Trophoblast cell (in vitro differentiated cells and primary cell): Measurements from ENCODE around the gene DDOST.
A peak's percentile ranks its signal among the peaks of the same experiment; 100 is the strongest.

Experiments
- DNase-seq, 2 donors: peaks; one replicate each; pipeline ENCODE4 v3.0.0-alpha.2; 2016
- H2AFZ ChIP-seq: 2 replicates; pipeline ENCODE4 v1.6.1; 2013; ENCODE audit warnings: low read length, moderate library complexity, mild to moderate bottlenecking; ENCODE audit not compliant: insufficient read depth, poor library complexity
- H2AK5ac ChIP-seq: 2 replicates; pipeline ENCODE4 v1.6.1; 2013; ENCODE audit warnings: mild to moderate bottlenecking, low read length
- H2BK120ac ChIP-seq: 2 replicates; pipeline ENCODE4 v1.6.1; 2013; ENCODE audit warnings: low read length, mild to moderate bottlenecking, moderate library complexity; ENCODE audit not compliant: insufficient read depth, poor library complexity
- H2BK12ac ChIP-seq: 2 replicates; pipeline ENCODE4 v1.6.1; 2013; ENCODE audit warnings: mild to moderate bottlenecking, low read length, moderate library complexity
- H2BK5ac ChIP-seq: 2 replicates; pipeline ENCODE4 v1.6.1; 2013; ENCODE audit warnings: low read length, low read depth, moderate library complexity, mild to moderate bottlenecking; ENCODE audit not compliant: poor library complexity
- H3K14ac ChIP-seq: 2 replicates; pipeline ENCODE4 v1.6.1; 2013; ENCODE audit warnings: mild to moderate bottlenecking, low read length
- H3K18ac ChIP-seq: 2 replicates; pipeline ENCODE4 v1.6.1; 2013; ENCODE audit warnings: mild to moderate bottlenecking, low read length
- H3K23ac ChIP-seq: 2 replicates; pipeline ENCODE4 v1.6.1; 2013; ENCODE audit warnings: low read length
- H3K27ac ChIP-seq: 2 replicates; pipeline ENCODE4 v1.5.1; 2013; ENCODE audit warnings: low read depth, mild to moderate bottlenecking, inconsistent platforms, low read length, moderate library complexity
- H3K27me3 ChIP-seq: 2 replicates; pipeline ENCODE4 v1.6.1; 2013; ENCODE audit warnings: inconsistent platforms, mild to moderate bottlenecking, low read length, moderate library complexity; ENCODE audit not compliant: insufficient read depth
- H3K36me3 ChIP-seq, 2 experiments: 1 replicate in 1 of 2; 2 replicates in 1 of 2; pipeline ENCODE4 v1.6.1; 2013; ENCODE audit warnings: low read length in 2 of 2, mild to moderate bottlenecking in 2 of 2, moderate library complexity in 1 of 2; ENCODE audit not compliant: insufficient read depth in 2 of 2, control insufficient read depth in 1 of 2
- H3K4ac ChIP-seq: 2 replicates; pipeline ENCODE4 v1.6.1; 2013; ENCODE audit warnings: low read depth, mild to moderate bottlenecking, low read length, moderate library complexity
- H3K4me1 ChIP-seq, 2 experiments: 1 replicate in 1 of 2; 2 replicates in 1 of 2; pipeline ENCODE4 v1.6.1; 2013; ENCODE audit warnings: low read length in 2 of 2, mild to moderate bottlenecking in 2 of 2, moderate library complexity in 1 of 2; ENCODE audit not compliant: insufficient read depth in 2 of 2, control insufficient read depth in 1 of 2
- H3K4me2 ChIP-seq: 2 replicates; pipeline ENCODE4 v1.6.1; 2013; ENCODE audit warnings: inconsistent platforms, mild to moderate bottlenecking, low read length, moderate library complexity
- H3K4me3 ChIP-seq: 2 replicates; pipeline ENCODE4 v1.5.1; 2013; ENCODE audit warnings: mild to moderate bottlenecking, low read depth, low read length, inconsistent platforms
- H3K79me1 ChIP-seq: one replicate; pipeline ENCODE4 v1.6.1; 2013; ENCODE audit warnings: low read length
- H3K79me2 ChIP-seq: 2 replicates; pipeline ENCODE4 v1.6.1; 2013; ENCODE audit warnings: low read length, mild to moderate bottlenecking; ENCODE audit not compliant: control insufficient read depth, insufficient read depth, poor library complexity
- H3K9ac ChIP-seq: 2 replicates; pipeline ENCODE4 v1.6.1; 2013; ENCODE audit warnings: mild to moderate bottlenecking, low read length
- H3K9me3 ChIP-seq: 2 replicates; pipeline ENCODE4 v1.6.1; 2013; ENCODE audit warnings: low read depth, mild to moderate bottlenecking, control low read depth, inconsistent platforms, low read length; ENCODE audit not compliant: insufficient read depth
- H4K12ac ChIP-seq: 2 replicates; pipeline ENCODE4 v1.6.1; 2013; ENCODE audit warnings: low read depth, mild to moderate bottlenecking, low read length, moderate library complexity
- H4K8ac ChIP-seq: 2 replicates; pipeline ENCODE4 v1.6.1; 2013; ENCODE audit warnings: low read depth, mild to moderate bottlenecking, low read length, moderate library complexity
- H4K91ac ChIP-seq: one replicate; pipeline ENCODE4 v1.6.1; 2013; ENCODE audit warnings: low read depth, mild to moderate bottlenecking, low read length, moderate library complexity
- WGBS: extraction: QIAGEN DNeasy Blood & Tissue Kit; methylation state at CpG from one replicate; pipeline ENCODE4 v1.1.7; 2013; ENCODE audit warnings: missing lambda C conversion rate; ENCODE audit not compliant: insufficient read length, insufficient coverage; ENCODE audit errors: extremely low coverage; 5-methylcytosine and 5-hydroxymethylcytosine counted together

The DDOST gene

GRCh38 chr1:20634065-20634593 lies 27.0 kb downstream of the DDOST start:
- H4K12ac ChIP-seq, result no peak overlapping the region
- no peak overlapping the region for H3K4ac ChIP-seq
- H3K14ac ChIP-seq, result no peak overlapping the region
- no peaks in the 10 kb centered on the region for H3K9me3 ChIP-seq
- no peak overlapping the region for H4K91ac ChIP-seq
- no peak overlapping the region for H2AFZ ChIP-seq
- H3K18ac ChIP-seq, result no peak overlapping the region
- H2AK5ac ChIP-seq, result no peak overlapping the region
- peaks cover 6 to 12% of the 10 kb centered on the region in 2 experiments for H3K36me3 ChIP-seq
- peaks cover 4% of the 10 kb centered on the region for H3K79me1 ChIP-seq
- no peak overlapping the region for H2BK120ac ChIP-seq
- peak overlapping the region; percentile 88 for H3K4me2 ChIP-seq
- peak in 1 of 2 donors; percentile 28 for DNase-seq
- no peak overlapping the region for H3K9ac ChIP-seq
- no peak overlapping the region for H3K27ac ChIP-seq
- peaks cover 7 to 10% of the 10 kb centered on the region in 2 experiments for H3K4me1 ChIP-seq
- no CpG with 5 or more reads among the region's 11 CpGs for WGBS
- H3K27me3 ChIP-seq, result no peaks in the 10 kb centered on the region
- no peak overlapping the region for H2BK12ac ChIP-seq
- no peak overlapping the region for H3K23ac ChIP-seq
- peak overlapping the region; percentile 56 for H3K4me3 ChIP-seq
- peaks cover 2% of the 10 kb centered on the region for H3K79me2 ChIP-seq
- H2BK5ac ChIP-seq, result no peak overlapping the region
- H4K8ac ChIP-seq, result no peak overlapping the region

- peaks cover 7 to 10% of the 10 kb centered on the region in 2 experiments for H3K4me1 ChIP-seq
- peak within 1 kb of the TSS; percentile 88 for H3K4me2 ChIP-seq
- H3K18ac ChIP-seq, result peak within 1 kb of the TSS; percentile 84
- peaks cover 2% of the 10 kb centered on the region for H3K79me2 ChIP-seq
- no peak within 1 kb of the TSS for H2BK12ac ChIP-seq
- peak within 1 kb of the TSS; percentile 82 for H4K12ac ChIP-seq
- H3K4ac ChIP-seq, result peak within 1 kb of the TSS; percentile 55
- peak within 1 kb of the TSS; percentile 86 for H3K4me3 ChIP-seq
- peak; percentile 89 to 91 for DNase-seq
- H3K14ac ChIP-seq, result peak within 1 kb of the TSS; percentile 94
- H3K27ac ChIP-seq, result peak within 1 kb of the TSS; percentile 81
- H3K36me3 ChIP-seq, result peaks cover 6 to 9% of the 10 kb centered on the region in 2 experiments
- H4K8ac ChIP-seq, result peak within 1 kb of the TSS; percentile 96
- peak within 1 kb of the TSS; percentile 65 for H2BK5ac ChIP-seq
- peak within 1 kb of the TSS; percentile 91 for H3K9ac ChIP-seq
- H3K23ac ChIP-seq, result no peak within 1 kb of the TSS
- peak within 1 kb of the TSS; percentile 88 for H2BK120ac ChIP-seq
- H2AK5ac ChIP-seq, result no peak within 1 kb of the TSS
- WGBS, result no CpG with 5 or more reads among the region's 93 CpGs
- peaks cover 4% of the 10 kb centered on the region for H3K79me1 ChIP-seq
- H4K91ac ChIP-seq, result peak within 1 kb of the TSS; percentile 91
- H3K9me3 ChIP-seq, result no peaks in the 10 kb centered on the region
- peak within 1 kb of the TSS; percentile 97 for H2AFZ ChIP-seq
- H3K27me3 ChIP-seq, result no peaks in the 10 kb centered on the region
Measured at GRCh38 chr1:20633190-20634064, 27.7 kb downstream of the DDOST start, which contains the start of gene PINK1. Gene PINK1 (plus strand): TSS chr1:20633458. CDS start chr1:20633549, 91 bp downstream.

DNA sequence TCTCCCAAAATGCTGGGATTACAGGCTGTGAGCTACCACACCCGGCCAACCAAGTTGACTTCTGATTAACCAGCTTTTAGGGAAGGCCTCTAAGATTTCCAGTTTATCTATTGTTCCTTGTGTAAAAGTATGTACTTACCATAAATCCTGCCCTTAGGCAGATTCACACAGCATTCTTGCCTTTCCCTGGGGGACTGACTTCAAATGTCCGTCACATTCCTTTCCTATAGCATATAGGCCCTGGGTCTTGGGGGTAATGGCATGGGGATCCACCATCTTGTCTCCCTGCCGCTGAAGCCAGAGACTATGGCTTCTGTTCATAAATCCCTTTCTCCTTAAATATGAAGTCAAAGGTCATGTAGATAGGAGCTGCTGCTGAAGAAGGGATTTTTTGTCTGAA lies 28.8 kb downstream of the DDOST start:
- Histone ChIP-seq H3K4me3 (no peak overlapping the region), H3K27me3 (no peaks in the 10 kb centered on the region), H3K14ac (no peak overlapping the region), H3K4me1 (peaks cover 7 to 10% of the 10 kb centered on the region in 2 experiments), H4K12ac (no peak overlapping the region), H2BK120ac (no peak overlapping the region), H3K79me2 (peaks cover 2% of the 10 kb centered on the region), H2BK5ac (no peak overlapping the region), H3K9ac (no peak overlapping the region), H3K4ac (no peak overlapping the region), H4K91ac (no peak overlapping the region), H3K9me3 (no peaks in the 10 kb centered on the region), H3K27ac (no peak overlapping the region), H3K23ac (no peak overlapping the region), H3K36me3 (peaks cover 0 to 4% of the 10 kb centered on the region in 2 experiments), H3K79me1 (peaks cover 4% of the 10 kb centered on the region), H2AK5ac (no peak overlapping the region), H3K4me2 (no peak overlapping the region), H2AFZ (no peak overlapping the region), H3K18ac (no peak overlapping the region), H2BK12ac (no peak overlapping the region), H4K8ac (no peak overlapping the region)
- peak; percentile 50 to 75 for DNase-seq
- no CpG with 5 or more reads among the region's 3 CpGs for WGBS

DNA sequence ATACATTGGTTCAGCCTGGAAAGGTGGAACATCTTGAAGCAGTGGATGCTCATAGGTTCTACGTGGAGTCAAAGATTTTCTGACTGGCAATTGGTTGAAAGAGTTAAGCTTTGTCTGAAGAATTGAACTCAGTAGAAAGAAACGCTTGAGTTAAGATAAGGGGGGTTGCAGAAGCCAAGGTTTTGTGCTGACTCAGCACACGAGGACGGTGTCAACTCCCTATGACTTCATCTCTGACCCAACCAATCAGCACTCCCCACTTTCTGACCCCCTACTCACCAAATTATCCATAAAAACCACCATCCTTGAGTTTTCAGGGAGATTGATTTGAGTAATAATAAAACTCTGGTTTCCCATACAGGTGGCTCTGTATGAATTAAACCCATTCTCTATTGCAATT lies 30.4 kb downstream of the DDOST start:
- H4K91ac ChIP-seq, result no peak overlapping the region
- H3K79me2 ChIP-seq, result peaks cover 2% of the 10 kb centered on the region
- H2BK12ac ChIP-seq, result no peak overlapping the region
- H3K36me3 ChIP-seq, result no peaks in the 10 kb centered on the region
- H4K12ac ChIP-seq, result no peak overlapping the region
- no peak overlapping the region for H3K27ac ChIP-seq
- no peak overlapping the region for H3K4me2 ChIP-seq
- peaks cover 7 to 10% of the 10 kb centered on the region in 2 experiments for H3K4me1 ChIP-seq
- H2AFZ ChIP-seq, result no peak overlapping the region
- no peak overlapping the region for H3K4ac ChIP-seq
- H3K9me3 ChIP-seq, result no peaks in the 10 kb centered on the region
- H2BK120ac ChIP-seq, result no peak overlapping the region
- no peak overlapping the region for H3K18ac ChIP-seq
- no peak overlapping the region for H3K23ac ChIP-seq
- no peak overlapping the region for H3K14ac ChIP-seq
- peaks cover 4% of the 10 kb centered on the region for H3K79me1 ChIP-seq
- no peak overlapping the region for H3K9ac ChIP-seq
- WGBS, result no CpG with 5 or more reads among the region's 4 CpGs
- H4K8ac ChIP-seq, result no peak overlapping the region
- H2BK5ac ChIP-seq, result no peak overlapping the region
- no peaks in the 10 kb centered on the region for H3K27me3 ChIP-seq
- no peak overlapping the region for H2AK5ac ChIP-seq
- DNase-seq, result no peak
- no peak overlapping the region for H3K4me3 ChIP-seq
